HepG2 (cell line): ENCODE results near the gene FYB1. TPM values are rescaled to one million over a fixed set of nuclear protein-coding genes. Genes with fewer than 3 reads are reported as not detected.

ENCODE experiments used
- ATAC-seq: fragments of 200-7000 bp; cut with Tn5 transposase; 3 replicates; pipeline ENCODE4 v1.9.1; 2020; ENCODE audit warnings: mild to moderate bottlenecking, moderate library complexity
- BruUV-seq: library from RNA; stranded (reverse); fragments of 400-500 nt; replicated peaks from 2 replicates; lab custom pipeline; 2021; lab: Mats Ljungman, UMichigan
- CTCF ChIA-PET: fragments of 300-600 bp; formaldehyde crosslinking; extraction: SDS; loops from one replicate; lab custom pipeline; 2021; ENCODE audit warnings: low total read pairs, inconsistent platforms, low intra/inter-chr PET ratio; lab: Yijun Ruan, JAX
- POLR2A ChIA-PET: fragments of 350-600 bp; sonication (Branson Sonifier 250); formaldehyde crosslinking; loops from one replicate; lab custom pipeline; 2020; ENCODE audit warnings: antibody characterized with exemption, inconsistent platforms; lab: Yijun Ruan, JAX
- DNase-seq: peaks from one replicate; pipeline ENCODE4 v3.0.0-alpha.2; 2015; ENCODE audit warnings: low spot score
- FAIRE-seq: peaks from 3 replicates; lab custom pipeline; 2011; peaks lifted over from hg19 to GRCh38; lab: Jason Lieb, UNC
- H2AFZ ChIP-seq: one replicate; pipeline ENCODE4 v1.6.1; 2011; ENCODE audit warnings: low read length, inconsistent platforms
- H3K27ac ChIP-seq: fragments of 300-600 bp; 3 replicates; pipeline ENCODE4 v1.8.0; 2011; ENCODE audit warnings: mixed run types, mild to moderate bottlenecking, mixed read lengths, low read length, inconsistent platforms; ENCODE audit not compliant: insufficient read depth; ENCODE audit errors: extremely low read length
- H3K27me3 ChIP-seq, 2 experiments: fragments of 200-600 bp in 1 of 2; 2 replicates in 1 of 2; 3 replicates in 1 of 2; pipeline versions ENCODE4 v1.6.0 to v1.8.0; 2011; ENCODE audit warnings: low read length in 2 of 2, mild to moderate bottlenecking in 2 of 2, moderate library complexity in 2 of 2, inconsistent platforms in 1 of 2; ENCODE audit not compliant: insufficient read depth in 2 of 2, control insufficient read depth in 1 of 2
- H3K36me3 ChIP-seq, 2 experiments: fragments of 200-600 bp in 1 of 2; replicated peaks in 1 of 2; 2 replicates in 1 of 2; 3 replicates in 1 of 2; pipeline versions ENCODE4 v1.5.1 to v1.8.0; 2011; ENCODE audit warnings: low read length in 2 of 2, inconsistent platforms in 1 of 2; ENCODE audit not compliant: insufficient read depth in 2 of 2, control insufficient read depth in 1 of 2
- H3K4me1 ChIP-seq: 2 replicates; pipeline ENCODE4 v1.5.1; 2012; ENCODE audit warnings: low read length, inconsistent platforms; ENCODE audit not compliant: insufficient read depth
- H3K4me2 ChIP-seq: 2 replicates; pipeline ENCODE4 v1.6.0; 2011; ENCODE audit warnings: low read depth, low read length, inconsistent platforms
- H3K4me3 ChIP-seq, 3 experiments: fragments of 200-600 bp in 1 of 3; sonication (generic), shearing (Covaris generic) in 1 of 3; replicated peaks in 1 of 3; 2 replicates each; pipeline ENCODE4 v1.5.1; 2011 to 2016; ENCODE audit warnings: low read length in 3 of 3, inconsistent platforms in 2 of 3, low read depth in 2 of 3, mild to moderate bottlenecking in 2 of 3, control low read depth in 1 of 3, mixed read lengths in 1 of 3; ENCODE audit not compliant: insufficient read depth in 1 of 3
- H3K79me2 ChIP-seq: one replicate; pipeline ENCODE4 v1.6.1; 2011; ENCODE audit warnings: low read length, inconsistent platforms; ENCODE audit not compliant: insufficient read depth
- H3K9ac ChIP-seq: 2 replicates; pipeline ENCODE4 v1.6.0; 2011; ENCODE audit warnings: mild to moderate bottlenecking, low read depth, low read length, inconsistent platforms; ENCODE audit not compliant: insufficient read depth
- H3K9me3 ChIP-seq: 2 replicates; pipeline ENCODE4 v1.5.1; 2012; ENCODE audit warnings: mild to moderate bottlenecking, low read length
- H4K20me1 ChIP-seq: 2 replicates; pipeline ENCODE4 v1.6.0; 2011; ENCODE audit warnings: inconsistent platforms, mild to moderate bottlenecking, low read length, moderate library complexity; ENCODE audit not compliant: insufficient read depth
- AKAP8 ChIP-seq: sonication (generic); formaldehyde crosslinking; IDR thresholded peaks from 2 replicates; pipeline ENCODE4 v1.5.1; 2020; ENCODE audit warnings: mild to moderate bottlenecking, missing genetic modification reagents
- EHMT2 ChIP-seq: fragments of 200-600 bp; sonication (generic); IDR thresholded peaks from 2 replicates; pipeline ENCODE4 v1.7.0; 2017; ENCODE audit warnings: antibody characterized with exemption, low read depth, low read length, borderline replicate concordance
- NFE2L1 ChIP-seq: sonication (generic); formaldehyde crosslinking; IDR thresholded peaks from 2 replicates; pipeline ENCODE4 v1.4.0; 2020; ENCODE audit warnings: missing genetic modification reagents, mild to moderate bottlenecking, borderline replicate concordance
- RAD51 ChIP-seq: fragments of 450-650 bp; IDR thresholded peaks from 2 replicates; pipeline ENCODE4 v1.6.1; 2016; ENCODE audit warnings: borderline replicate concordance
- RBAK ChIP-seq: sonication (generic); formaldehyde crosslinking; IDR thresholded peaks from 2 replicates; pipeline ENCODE4 v1.5.1; 2020; ENCODE audit warnings: mild to moderate bottlenecking, missing genetic modification reagents
- RBFOX2 ChIP-seq: fragments of 200-400 bp; formaldehyde crosslinking; IDR thresholded peaks from 2 replicates; pipeline ENCODE4 v1.6.1; 2017; ENCODE audit warnings: low read depth, mild to moderate bottlenecking, low read length
- RBM39 ChIP-seq: fragments of 200-400 bp; formaldehyde crosslinking; IDR thresholded peaks from one replicate; pipeline ENCODE4 v1.6.1; 2018; ENCODE audit warnings: antibody characterized with exemption, mild to moderate bottlenecking, low read depth, low read length; ENCODE audit not compliant: poor library complexity, severe bottlenecking
- ZFYVE20 ChIP-seq: sonication (generic); formaldehyde crosslinking; IDR thresholded peaks from 2 replicates; pipeline ENCODE4 v1.8.0; 2023; ENCODE audit warnings: low read depth, mild to moderate bottlenecking, moderate library complexity, missing genetic modification reagents, borderline replicate concordance
- ZNF33B ChIP-seq: sonication (generic); formaldehyde crosslinking; IDR thresholded peaks from 2 replicates; pipeline ENCODE4 v1.5.1; 2020; ENCODE audit warnings: mild to moderate bottlenecking, missing genetic modification reagents
- ZNF431 ChIP-seq: sonication (generic); formaldehyde crosslinking; IDR thresholded peaks from 2 replicates; pipeline ENCODE4 v1.9.0; 2022; ENCODE audit warnings: missing genetic modification reagents, low read depth, mild to moderate bottlenecking, borderline replicate concordance
- ZNF788 ChIP-seq: sonication (generic); formaldehyde crosslinking; IDR thresholded peaks from 2 replicates; pipeline ENCODE4 v1.5.0; 2020; ENCODE audit warnings: mild to moderate bottlenecking, missing genetic modification reagents, borderline replicate concordance
- ZNF841 ChIP-seq: sonication (generic); formaldehyde crosslinking; IDR thresholded peaks from 2 replicates; pipeline ENCODE4 v1.8.1; 2023; ENCODE audit warnings: missing genetic modification reagents, borderline replicate concordance
- WGBS: methylation state at CpG from one replicate; pipeline ENCODE4 v1.1.6; 2017; ENCODE audit warnings: low lambda C conversion rate; 5-methylcytosine and 5-hydroxymethylcytosine counted together
- in situ Hi-C: cut with HindIII; loops from 2 replicates; pipeline ENCODE4 v1.10.0; 2017; ENCODE audit warnings: low pct_unique_long_range_greater_than_20kb; ENCODE audit not compliant: extremely low pct_ligation_motif_present
- intact Hi-C: fragments of 100-400 bp; cut with micrococcal nuclease; formaldehyde crosslinking; loops from one replicate; pipeline ENCODE4 v1.10.0; 2022; ENCODE audit not compliant: unreplicated experiment
- polyA plus RNA-seq, 8 experiments: library from polyadenylated mRNA; depleted of rRNA in 3 of 8; stranded (reverse) in 7 of 8; unstranded in 1 of 8; fragments of >200 nt; fragmentation: Illumina TruSeq in 4 of 8; extraction: Trizol in 4 of 8; gene quantifications; 2 replicates each; pipeline versions ENCODE4 v1.2.1 to v1.2.3, GENCODE V29; 2011 to 2016; ENCODE audit warnings: low read depth in 4 of 8, missing spikeins in 1 of 8, mixed read lengths in 1 of 8; ENCODE audit not compliant: insufficient read depth in 1 of 8
- total RNA-seq, 5 experiments: library from RNA; depleted of rRNA; stranded (reverse); fragments of >200 nt; fragmentation: Illumina TruSeq; extraction: Trizol; gene quantifications; 2 replicates each; pipeline ENCODE4 v1.2.3, GENCODE V29; 2016; ENCODE audit warnings: low read depth in 1 of 5
- TF ChIP-seq, protein P1 (sequence below): sonication (generic); formaldehyde crosslinking; IDR thresholded peaks from 2 replicates; pipeline ENCODE4 v1.4.0; 2020; ENCODE audit warnings: missing genetic modification reagents, mild to moderate bottlenecking, borderline replicate concordance
- TF ChIP-seq, protein P2 (sequence below): sonication (generic); formaldehyde crosslinking; IDR thresholded peaks from 2 replicates; pipeline ENCODE4 v1.5.0; 2020; ENCODE audit warnings: missing genetic modification reagents
- TF ChIP-seq, protein P3 (sequence below): sonication (generic); formaldehyde crosslinking; IDR thresholded peaks from 2 replicates; pipeline ENCODE4 v1.5.1; 2020; ENCODE audit warnings: mild to moderate bottlenecking, missing genetic modification reagents, borderline replicate concordance

The FYB1 gene
- total and polyA plus RNA-seq, 2 of the 13 experiments (the other 11 are each of a cell fraction or from before 2014, with no cell fraction given), result 0.03 TPM; not detected in 1

DNA sequence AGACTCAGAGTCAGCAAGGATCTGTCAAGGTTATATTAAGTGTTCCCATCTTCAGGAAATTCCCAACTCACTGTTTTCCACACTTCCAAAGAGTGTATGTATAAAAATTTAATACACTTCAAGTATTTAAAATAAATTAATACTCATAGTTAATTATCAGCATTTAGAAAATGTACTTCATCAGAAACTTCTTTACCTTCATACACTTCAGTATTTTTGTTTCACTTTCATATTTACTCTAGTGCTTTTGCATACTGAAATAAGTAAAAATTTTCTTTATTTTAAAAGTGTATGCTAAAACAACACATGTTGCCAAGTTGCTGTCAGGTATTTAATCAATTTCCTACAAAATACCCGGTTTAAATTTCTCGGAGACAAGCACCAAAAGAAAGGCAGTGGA is 161.6 kb downstream of the FYB1 start:
- 75% methylated on average over 2 of the region's 2 CpGs for WGBS
- H3K79me2 ChIP-seq, result peaks cover 71% of the 10 kb centered on the region
- peaks cover 40% of the 10 kb centered on the region for H4K20me1 ChIP-seq
- H3K36me3 ChIP-seq, result no peaks in the 10 kb centered on the region
- no peak overlapping the region for H2AFZ ChIP-seq
- H3K9me3 ChIP-seq, result no peaks in the 10 kb centered on the region
- no peak overlapping the region; the same call in 1 of the 2 replicates for H3K4me2 ChIP-seq
- H3K4me3 ChIP-seq, result peak overlapping the region in 1 of 3 experiments; percentile 20; a peak in 1 of 6 replicates
- in situ Hi-C loops, result no loop called here
- no peak overlapping the region for H3K9ac ChIP-seq
- H3K27me3 ChIP-seq, result no peaks in the 10 kb centered on the region
- POLR2A ChIA-PET, result no interaction called here
- intact Hi-C loops, result loop anchor here (2.0 kb wide), 1 partner anchor 15 kb away; no protein-coding TSS in a partner anchor
- ATAC-seq, result no peak
- no peak overlapping the region for H3K27ac ChIP-seq
- DNase-seq, result no peak
- CTCF ChIA-PET, result no interaction called here
- peaks cover 28% of the 10 kb centered on the region for H3K4me1 ChIP-seq
- no peak for FAIRE-seq
- BruUV-seq, result no TSS peak
- TF ChIP-seq ZNF841 (no peak), ZNF33B (CRISPR knock-in tag) (no peak), ZFYVE20 (CRISPR knock-in tag) (no peak), NFE2L1 (no peak), AKAP8 (CRISPR knock-in tag) (no peak), RBFOX2 (no peak), ZNF788 (no peak), RAD51 (no peak), EHMT2 (no peak), RBAK (CRISPR knock-in tag) (no peak), ZNF431 (CRISPR knock-in tag) (no peak), RBM39 (no peak)
- TF ChIP-seq, protein P1, sequence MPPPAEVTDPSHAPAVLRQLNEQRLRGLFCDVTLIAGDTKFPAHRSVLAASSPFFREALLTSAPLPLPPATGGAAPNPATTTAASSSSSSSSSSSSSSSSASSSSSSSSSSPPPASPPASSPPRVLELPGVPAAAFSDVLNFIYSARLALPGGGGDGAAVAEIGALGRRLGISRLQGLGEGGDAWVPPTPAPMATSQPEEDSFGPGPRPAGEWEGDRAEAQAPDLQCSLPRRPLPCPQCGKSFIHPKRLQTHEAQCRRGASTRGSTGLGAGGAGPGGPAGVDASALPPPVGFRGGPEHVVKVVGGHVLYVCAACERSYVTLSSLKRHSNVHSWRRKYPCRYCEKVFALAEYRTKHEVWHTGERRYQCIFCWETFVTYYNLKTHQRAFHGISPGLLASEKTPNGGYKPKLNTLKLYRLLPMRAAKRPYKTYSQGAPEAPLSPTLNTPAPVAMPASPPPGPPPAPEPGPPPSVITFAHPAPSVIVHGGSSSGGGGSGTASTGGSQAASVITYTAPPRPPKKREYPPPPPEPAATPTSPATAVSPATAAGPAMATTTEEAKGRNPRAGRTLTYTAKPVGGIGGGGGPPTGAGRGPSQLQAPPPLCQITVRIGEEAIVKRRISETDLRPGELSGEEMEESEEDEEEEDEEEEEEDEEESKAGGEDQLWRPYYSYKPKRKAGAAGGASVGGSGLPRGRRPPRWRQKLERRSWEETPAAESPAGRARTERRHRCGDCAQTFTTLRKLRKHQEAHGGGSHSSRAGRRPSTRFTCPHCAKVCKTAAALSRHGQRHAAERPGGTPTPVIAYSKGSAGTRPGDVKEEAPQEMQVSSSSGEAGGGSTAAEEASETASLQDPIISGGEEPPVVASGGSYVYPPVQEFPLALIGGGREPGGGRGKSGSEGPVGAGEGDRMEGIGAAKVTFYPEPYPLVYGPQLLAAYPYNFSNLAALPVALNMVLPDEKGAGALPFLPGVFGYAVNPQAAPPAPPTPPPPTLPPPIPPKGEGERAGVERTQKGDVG (CRISPR knock-in tag), result no peak
- TF ChIP-seq, protein P2, sequence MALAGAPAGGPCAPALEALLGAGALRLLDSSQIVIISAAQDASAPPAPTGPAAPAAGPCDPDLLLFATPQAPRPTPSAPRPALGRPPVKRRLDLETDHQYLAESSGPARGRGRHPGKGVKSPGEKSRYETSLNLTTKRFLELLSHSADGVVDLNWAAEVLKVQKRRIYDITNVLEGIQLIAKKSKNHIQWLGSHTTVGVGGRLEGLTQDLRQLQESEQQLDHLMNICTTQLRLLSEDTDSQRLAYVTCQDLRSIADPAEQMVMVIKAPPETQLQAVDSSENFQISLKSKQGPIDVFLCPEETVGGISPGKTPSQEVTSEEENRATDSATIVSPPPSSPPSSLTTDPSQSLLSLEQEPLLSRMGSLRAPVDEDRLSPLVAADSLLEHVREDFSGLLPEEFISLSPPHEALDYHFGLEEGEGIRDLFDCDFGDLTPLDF, result no peak
- TF ChIP-seq, protein P3, sequence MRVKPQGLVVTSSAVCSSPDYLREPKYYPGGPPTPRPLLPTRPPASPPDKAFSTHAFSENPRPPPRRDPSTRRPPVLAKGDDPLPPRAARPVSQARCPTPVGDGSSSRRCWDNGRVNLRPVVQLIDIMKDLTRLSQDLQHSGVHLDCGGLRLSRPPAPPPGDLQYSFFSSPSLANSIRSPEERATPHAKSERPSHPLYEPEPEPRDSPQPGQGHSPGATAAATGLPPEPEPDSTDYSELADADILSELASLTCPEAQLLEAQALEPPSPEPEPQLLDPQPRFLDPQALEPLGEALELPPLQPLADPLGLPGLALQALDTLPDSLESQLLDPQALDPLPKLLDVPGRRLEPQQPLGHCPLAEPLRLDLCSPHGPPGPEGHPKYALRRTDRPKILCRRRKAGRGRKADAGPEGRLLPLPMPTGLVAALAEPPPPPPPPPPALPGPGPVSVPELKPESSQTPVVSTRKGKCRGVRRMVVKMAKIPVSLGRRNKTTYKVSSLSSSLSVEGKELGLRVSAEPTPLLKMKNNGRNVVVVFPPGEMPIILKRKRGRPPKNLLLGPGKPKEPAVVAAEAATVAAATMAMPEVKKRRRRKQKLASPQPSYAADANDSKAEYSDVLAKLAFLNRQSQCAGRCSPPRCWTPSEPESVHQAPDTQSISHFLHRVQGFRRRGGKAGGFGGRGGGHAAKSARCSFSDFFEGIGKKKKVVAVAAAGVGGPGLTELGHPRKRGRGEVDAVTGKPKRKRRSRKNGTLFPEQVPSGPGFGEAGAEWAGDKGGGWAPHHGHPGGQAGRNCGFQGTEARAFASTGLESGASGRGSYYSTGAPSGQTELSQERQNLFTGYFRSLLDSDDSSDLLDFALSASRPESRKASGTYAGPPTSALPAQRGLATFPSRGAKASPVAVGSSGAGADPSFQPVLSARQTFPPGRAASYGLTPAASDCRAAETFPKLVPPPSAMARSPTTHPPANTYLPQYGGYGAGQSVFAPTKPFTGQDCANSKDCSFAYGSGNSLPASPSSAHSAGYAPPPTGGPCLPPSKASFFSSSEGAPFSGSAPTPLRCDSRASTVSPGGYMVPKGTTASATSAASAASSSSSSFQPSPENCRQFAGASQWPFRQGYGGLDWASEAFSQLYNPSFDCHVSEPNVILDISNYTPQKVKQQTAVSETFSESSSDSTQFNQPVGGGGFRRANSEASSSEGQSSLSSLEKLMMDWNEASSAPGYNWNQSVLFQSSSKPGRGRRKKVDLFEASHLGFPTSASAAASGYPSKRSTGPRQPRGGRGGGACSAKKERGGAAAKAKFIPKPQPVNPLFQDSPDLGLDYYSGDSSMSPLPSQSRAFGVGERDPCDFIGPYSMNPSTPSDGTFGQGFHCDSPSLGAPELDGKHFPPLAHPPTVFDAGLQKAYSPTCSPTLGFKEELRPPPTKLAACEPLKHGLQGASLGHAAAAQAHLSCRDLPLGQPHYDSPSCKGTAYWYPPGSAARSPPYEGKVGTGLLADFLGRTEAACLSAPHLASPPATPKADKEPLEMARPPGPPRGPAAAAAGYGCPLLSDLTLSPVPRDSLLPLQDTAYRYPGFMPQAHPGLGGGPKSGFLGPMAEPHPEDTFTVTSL (CRISPR knock-in tag), result no peak
